Measurements from ENCODE around the gene ENGASE. TPM values are rescaled to one million over a fixed set of nuclear protein-coding genes. Genes with fewer than 3 reads are reported as not detected.

The ENGASE gene
- total and polyA plus RNA-seq, 2 of the 4 experiments (the other 2 are of a cell fraction) = 3.9 to 12.1 TPM

GRCh38 chr17:79046916-79047280 lies 27.7 kb upstream of the ENGASE start:
- intact Hi-C loops (cut with micrococcal nuclease) = loop anchor here (1.0 to 5.0 kb wide), 2 partner anchors 35 to 345 kb away; no protein-coding TSS in a partner anchor
- dilution Hi-C loops (cut with HindIII; ENCODE audit: low sequenced_read_pairs, unreplicated experiment) = no loop called here

More at GRCh38 chr17:79046916-79047280, 27.7 kb upstream of the ENGASE start:
- peaks cover 8% of the 10 kb centered on the region; the same call in 1 of the 2 replicates for H3K36me3 ChIP-seq (ENCODE audit: control insufficient read depth, insufficient read depth, low read length)
- H2BK15ac ChIP-seq (ENCODE audit: low read depth, low read length) = no peak overlapping the region
- ATAC-seq (ENCODE audit: low read depth) (no peak), DNase-seq (no peak)
- no peak overlapping the region for H3K14ac ChIP-seq (replicated peaks; ENCODE audit: low read depth, low read length)
- no peak overlapping the region for H4K5ac ChIP-seq (ENCODE audit: low read depth, low read length)
- H2BK20ac ChIP-seq (ENCODE audit: low read depth, low read length) = no peak overlapping the region
- CTCF ChIA-PET = no interaction called here
- in situ Hi-C loops (cut with MboI; ENCODE audit: low sequenced_read_pairs) = no loop called here
- POLR2A ChIA-PET (ENCODE audit: unreplicated experiment) = no interaction called here
- H3K56ac ChIP-seq (ENCODE audit: extremely low read depth, insufficient read depth, low read length) = no peak overlapping the region
- H4K20me1 ChIP-seq (ENCODE audit: insufficient read depth, low read length) = no peaks in the 10 kb centered on the region; the same call in 1 of the 2 replicates
- peaks cover 15% of the 10 kb centered on the region for H3K9me1 ChIP-seq (ENCODE audit: insufficient read depth, low read length)
- no peaks in the 10 kb centered on the region for H3K9me3 ChIP-seq (ENCODE audit: control insufficient read depth, insufficient read depth, low read length)
- H3K4me2 ChIP-seq (ENCODE audit: low read depth, low read length) = no peak overlapping the region
- H2AK5ac ChIP-seq (ENCODE audit: low read depth, low read length) = no peak overlapping the region
- H3K9ac ChIP-seq (ENCODE audit: low read depth, low read length) = no peak overlapping the region
- no peak overlapping the region for H4K8ac ChIP-seq (ENCODE audit: low read depth in 2 of 2, low read length in 2 of 2)
- WGBS, 2 experiments (ENCODE audit: extremely low coverage in 2 of 2, insufficient read length in 1 of 2) = 48% methylated on average over 9 of the region's 15 CpGs; no CpG with 5 or more reads in 1 of the 2 experiments
- no peak overlapping the region for H2AFZ ChIP-seq (replicated peaks; ENCODE audit: low read length, poor library complexity)
- no TSS peak for BruUV-seq (replicated peaks)
- H3K4me3 ChIP-seq (ENCODE audit: insufficient read depth, low read depth, low read length) = no peak overlapping the region
- peak overlapping the region; percentile 51 for H2AK9ac ChIP-seq (replicated peaks; ENCODE audit: low read depth, low read length, poor library complexity)
- no peak overlapping the region for H4K91ac ChIP-seq (ENCODE audit: insufficient read depth, low read depth, low read length)
- H2BK5ac ChIP-seq (ENCODE audit: low read depth, low read length, poor library complexity, severe bottlenecking) = no peak overlapping the region
- H3K79me1 ChIP-seq (ENCODE audit: low read depth in 1 of 2, low read length in 2 of 2) = 0 out of 4 replicates have a peak, but pooled peaks cover 0 to 5% of the 10 kb centered on the region in 2 experiments
- H3K27me3 ChIP-seq (ENCODE audit: control insufficient read depth, insufficient read depth, low read length) = no peaks in the 10 kb centered on the region; the same call in 1 of the 2 replicates
- no peak overlapping the region for H3K4ac ChIP-seq (ENCODE audit: low read depth, low read length)
- H2BK120ac ChIP-seq (ENCODE audit: low read depth, low read length) = no peak overlapping the region
- H3K27ac ChIP-seq (ENCODE audit: insufficient read depth, low read length) = no peak overlapping the region
- no peak overlapping the region for H3K23ac ChIP-seq (ENCODE audit: low read depth, low read length)
- H3K4me1 ChIP-seq (ENCODE audit: control insufficient read depth, insufficient read depth, low read length) = no peaks in the 10 kb centered on the region
- no peak overlapping the region for H3K18ac ChIP-seq (ENCODE audit: low read depth, low read length)
- TF ChIP-seq NFE2L2 (IDR thresholded peaks at IDR 0.05; ENCODE audit: low read depth, low read length) (no peak), BHLHE40 (IDR thresholded peaks at IDR 0.05; ENCODE audit: low read depth, low read length) (no peak), SMC3 (IDR thresholded peaks at IDR 0.05; ENCODE audit: low read depth, low read length) (no peak), FOS (IDR thresholded peaks at IDR 0.05; ENCODE audit: low read depth, low read length) (no peak), MAFK (IDR thresholded peaks at IDR 0.05; ENCODE audit: low read depth, low read length) (no peak), MXI1 (IDR thresholded peaks at IDR 0.05; ENCODE audit: borderline replicate concordance, low read depth, low read length) (no peak), RAD21 (IDR thresholded peaks at IDR 0.05; ENCODE audit: low read length) (no peak), CEBPB (IDR thresholded peaks at IDR 0.05; ENCODE audit: low read depth, low read length) (no peak), POLR2A (IDR thresholded peaks at IDR 0.05; ENCODE audit: low read depth, low read length) (no peak), CHD1 (IDR thresholded peaks at IDR 0.05; ENCODE audit: low read depth, low read length) (no peak), CTCF (conservative IDR thresholded peaks at IDR 0.05; ENCODE audit: low read depth, low read length) (no peak), RCOR1 (IDR thresholded peaks at IDR 0.05; ENCODE audit: insufficient replicate concordance, low read length) (no peak), RFX5 (IDR thresholded peaks at IDR 0.05; ENCODE audit: low read depth, low read length) (no peak)
